Activated CD8-positive, alpha-beta memory T cell treated with anti-CD3 and anti-CD28 coated beads, Interleukin-2, amount 50 U/mL, for 48 hours (primary cell): Measurements from ENCODE around the gene RGP1.

ENCODE experiments used
- DNase-seq: peaks from one replicate; pipeline ENCODE4 v3.0.0-alpha.2; 2020

The RGP1 gene

GRCh38 chr9:35748858-35749514 lies at the start of gene RGP1, which contains the start of gene GBA2:
RGP1 (plus strand) TSS chr9:35749287; CDS start chr9:35749756, 469 bp downstream.
GBA2 (minus strand) TSS chr9:35749228; CDS start chr9:35748704, 524 bp downstream.
- peak; percentile 86 for DNase-seq

- no peak for DNase-seq
Measured at GRCh38 chr9:35700031-35700430, 49.1 kb upstream of the RGP1 start.

- DNase-seq, result no peak
Measured at GRCh38 chr9:35700942-35701341, 48.1 kb upstream of the RGP1 start.

GRCh38 chr9:35702696-35703095 lies 46.4 kb upstream of the RGP1 start:
- no peak for DNase-seq

- DNase-seq, result no peak
Measured at GRCh38 chr9:35703906-35704672, 45.0 kb upstream of the RGP1 start.

GRCh38 chr9:35705372-35705771 lies 43.7 kb upstream of the RGP1 start:
- DNase-seq, result no peak

GRCh38 chr9:35705836-35706430 lies 43.2 kb upstream of the RGP1 start:
- no peak for DNase-seq

- no peak for DNase-seq
Measured at GRCh38 chr9:35706951-35707350, 42.1 kb upstream of the RGP1 start.

- no peak for DNase-seq
Measured at GRCh38 chr9:35708146-35708545, 40.9 kb upstream of the RGP1 start.

GRCh38 chr9:35710818-35711500 lies 38.1 kb upstream of the RGP1 start:
- DNase-seq, result no peak

- DNase-seq, result no peak
Measured at GRCh38 chr9:35711501-35712428, 37.3 kb upstream of the RGP1 start.

- no peak for DNase-seq
Measured at GRCh38 chr9:35712762-35713400, 36.2 kb upstream of the RGP1 start.

GRCh38 chr9:35713578-35713977 lies 35.5 kb upstream of the RGP1 start:
- DNase-seq, result no peak

GRCh38 chr9:35714123-35714522 lies 35.0 kb upstream of the RGP1 start:
- no peak for DNase-seq

- DNase-seq, result no peak
Measured at GRCh38 chr9:35714579-35715252, 34.4 kb upstream of the RGP1 start.

GRCh38 chr9:35716230-35716629 lies 32.9 kb upstream of the RGP1 start:
- DNase-seq, result no peak

GRCh38 chr9:35717132-35717870 lies 31.8 kb upstream of the RGP1 start:
- DNase-seq, result no peak

- no peak for DNase-seq
Measured at GRCh38 chr9:35718721-35719511, 30.2 kb upstream of the RGP1 start.

- no peak for DNase-seq
Measured at GRCh38 chr9:35719546-35719945, 29.5 kb upstream of the RGP1 start.

GRCh38 chr9:35723426-35723825 lies 25.7 kb upstream of the RGP1 start:
- DNase-seq, result no peak
